AG09309 (cell line): ENCODE results near the gene METTL15.
"Not testable (repeated sequence)": the region's sequence is repeated elsewhere in the genome, so short reads cannot be mapped to it uniquely, and the experiment has no call there.

Experiments
- DNase-seq: peaks from one replicate; pipeline ENCODE4 v3.0.0-alpha.2; 2010; ENCODE audit warnings: low read depth
- H3K4me3 ChIP-seq: 2 replicates; pipeline ENCODE4 v1.5.1; 2011; ENCODE audit warnings: mild to moderate bottlenecking, low read depth, low read length, moderate library complexity; ENCODE audit not compliant: control insufficient read depth
- TF ChIP-seq, protein P1 (sequence below): IDR thresholded peaks from 2 replicates; pipeline ENCODE4 v1.5.1; 2011; ENCODE audit warnings: mild to moderate bottlenecking, low read depth, low read length, inconsistent platforms; ENCODE audit not compliant: insufficient read depth, control insufficient read depth; ENCODE audit errors: missing control alignments

Gene METTL15

DNA sequence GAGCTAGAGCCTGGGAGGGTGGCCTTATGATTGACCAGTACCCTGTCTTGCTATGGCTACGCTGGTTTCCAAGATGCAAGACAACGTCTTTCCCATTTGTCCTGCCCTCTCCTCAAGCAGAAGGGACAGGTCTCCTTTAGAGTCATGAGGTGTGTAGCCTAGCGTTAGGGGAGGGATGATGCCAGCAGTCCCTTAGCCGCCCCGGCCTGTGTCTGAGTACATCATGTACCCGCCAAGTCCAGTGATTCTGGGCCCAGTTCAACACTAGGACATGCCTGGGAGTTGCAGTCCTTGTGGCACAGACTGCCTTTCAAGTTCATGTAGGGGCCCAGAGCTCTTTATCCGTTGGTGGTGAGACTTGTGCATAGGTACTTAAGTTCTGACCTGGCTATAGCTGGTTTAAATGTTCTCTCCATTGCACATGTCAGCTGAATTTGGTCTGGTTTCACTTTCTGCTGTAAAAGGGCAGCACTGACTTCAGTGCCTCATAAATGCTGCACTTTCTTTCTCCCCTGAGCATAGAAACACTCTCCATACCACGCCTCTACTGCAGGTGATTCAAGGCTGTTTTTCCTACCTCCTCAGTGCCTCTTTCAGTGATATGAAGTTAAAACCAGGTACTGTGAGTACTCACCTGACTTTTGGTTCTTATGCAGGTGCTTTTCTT lies 151.1 kb downstream of the METTL15 start:
- TF ChIP-seq, protein P1, sequence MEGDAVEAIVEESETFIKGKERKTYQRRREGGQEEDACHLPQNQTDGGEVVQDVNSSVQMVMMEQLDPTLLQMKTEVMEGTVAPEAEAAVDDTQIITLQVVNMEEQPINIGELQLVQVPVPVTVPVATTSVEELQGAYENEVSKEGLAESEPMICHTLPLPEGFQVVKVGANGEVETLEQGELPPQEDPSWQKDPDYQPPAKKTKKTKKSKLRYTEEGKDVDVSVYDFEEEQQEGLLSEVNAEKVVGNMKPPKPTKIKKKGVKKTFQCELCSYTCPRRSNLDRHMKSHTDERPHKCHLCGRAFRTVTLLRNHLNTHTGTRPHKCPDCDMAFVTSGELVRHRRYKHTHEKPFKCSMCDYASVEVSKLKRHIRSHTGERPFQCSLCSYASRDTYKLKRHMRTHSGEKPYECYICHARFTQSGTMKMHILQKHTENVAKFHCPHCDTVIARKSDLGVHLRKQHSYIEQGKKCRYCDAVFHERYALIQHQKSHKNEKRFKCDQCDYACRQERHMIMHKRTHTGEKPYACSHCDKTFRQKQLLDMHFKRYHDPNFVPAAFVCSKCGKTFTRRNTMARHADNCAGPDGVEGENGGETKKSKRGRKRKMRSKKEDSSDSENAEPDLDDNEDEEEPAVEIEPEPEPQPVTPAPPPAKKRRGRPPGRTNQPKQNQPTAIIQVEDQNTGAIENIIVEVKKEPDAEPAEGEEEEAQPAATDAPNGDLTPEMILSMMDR, result no peak
- H3K4me3 ChIP-seq, result no peak overlapping the region
- no peak for DNase-seq

DNA sequence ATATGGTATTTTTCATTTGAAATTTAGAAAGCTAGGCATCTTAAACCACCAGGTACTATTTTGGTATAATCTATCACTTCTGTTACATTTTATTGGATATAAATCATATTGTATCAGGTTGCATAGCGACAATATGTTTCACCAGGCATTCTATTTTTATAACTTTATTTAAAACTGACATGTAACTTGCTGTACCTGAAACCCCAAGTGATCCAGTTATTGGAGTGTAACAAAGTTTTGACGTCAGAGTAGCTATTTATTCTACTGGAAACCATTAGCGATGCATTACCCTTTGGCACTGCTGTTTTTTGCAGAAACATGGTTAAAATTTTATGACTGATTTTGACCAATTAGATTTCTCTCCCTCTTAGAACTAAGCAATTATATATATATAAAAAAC lies 160.7 kb downstream of the METTL15 start:
- TF ChIP-seq, protein P1, result no peak
- no peak for DNase-seq
- H3K4me3 ChIP-seq, result no peak overlapping the region

DNA sequence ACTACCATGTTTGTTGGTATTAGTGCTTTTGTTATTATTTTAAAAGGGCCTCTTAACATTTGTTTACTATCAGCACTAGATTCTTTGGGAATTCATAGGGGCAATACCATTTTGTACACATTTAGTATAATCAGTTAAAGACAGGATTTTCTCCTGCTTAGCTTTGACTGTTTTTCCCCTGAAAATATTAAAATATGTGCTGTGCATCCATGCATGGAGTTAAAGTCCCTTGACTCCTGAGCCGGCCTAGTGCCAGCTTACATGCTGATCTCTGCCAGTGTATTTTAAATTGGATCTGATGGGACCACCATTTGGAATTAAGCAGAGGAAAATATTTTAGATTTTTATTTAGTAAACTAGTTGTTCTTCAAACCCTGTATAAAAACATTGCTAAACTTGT lies 161.4 kb downstream of the METTL15 start:
- DNase-seq, result no peak
- H3K4me3 ChIP-seq, result no peak overlapping the region
- TF ChIP-seq, protein P1, result no peak

DNA sequence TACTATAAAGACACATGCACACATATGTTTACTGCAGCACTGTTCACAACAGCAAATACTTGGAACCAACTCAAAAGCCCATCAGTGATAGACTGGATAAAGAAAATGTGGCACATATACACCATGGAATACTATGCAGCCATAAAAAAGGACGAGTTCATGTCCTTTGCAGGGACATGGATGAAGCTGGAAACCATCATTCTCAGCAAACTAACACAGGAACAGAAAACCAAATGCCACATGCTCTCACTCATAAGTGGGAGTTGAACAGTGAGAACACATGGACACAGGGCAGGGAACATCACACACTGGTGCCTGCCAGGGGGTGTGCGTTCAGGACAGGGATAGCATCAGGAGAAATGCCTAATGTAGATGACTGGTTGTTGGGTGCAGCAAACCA lies 164.1 kb downstream of the METTL15 start:
- DNase-seq, H3K4me3 ChIP-seq: not testable (repeated sequence)

DNA sequence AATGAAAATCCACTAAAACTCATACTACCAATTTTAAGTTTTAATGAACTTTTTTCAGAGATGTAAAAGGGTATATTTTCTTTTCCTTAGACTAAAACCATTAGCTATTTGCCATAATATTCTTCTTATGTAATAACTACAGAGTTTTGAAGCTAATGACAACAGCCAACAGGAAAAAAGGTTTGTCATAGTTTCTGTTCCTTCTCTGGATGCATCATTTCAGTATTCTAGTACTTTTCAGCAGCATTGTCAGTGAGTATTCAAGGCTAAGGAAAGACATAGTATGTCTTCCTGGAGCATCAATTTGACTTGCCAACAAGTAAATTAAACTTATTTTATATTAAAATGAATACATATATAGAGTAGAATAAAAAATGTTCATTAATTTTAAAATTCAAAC lies 166.0 kb downstream of the METTL15 start:
- TF ChIP-seq, protein P1, result no peak
- no peak overlapping the region for H3K4me3 ChIP-seq
- DNase-seq, result no peak

DNA sequence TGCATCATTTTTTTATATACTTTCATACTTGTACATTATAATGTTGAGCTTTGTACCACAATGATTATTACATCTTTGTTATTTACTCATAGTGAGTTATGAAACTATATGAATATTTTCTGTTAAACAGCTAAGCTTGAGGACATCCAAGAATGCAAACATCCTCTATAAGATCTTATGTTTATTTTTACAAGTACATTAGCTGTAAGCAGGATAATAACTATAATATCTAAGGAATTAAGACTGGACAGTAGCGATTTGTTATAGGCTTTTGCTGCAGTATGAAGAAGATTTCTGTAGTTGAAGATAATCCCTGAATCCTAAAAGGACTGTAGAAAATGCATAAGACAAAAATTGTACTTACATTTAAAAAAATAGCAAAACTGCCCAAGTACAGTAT lies 176.0 kb downstream of the METTL15 start:
- TF ChIP-seq, protein P1, result no peak
- DNase-seq, result no peak
- H3K4me3 ChIP-seq, result no peak overlapping the region

DNA sequence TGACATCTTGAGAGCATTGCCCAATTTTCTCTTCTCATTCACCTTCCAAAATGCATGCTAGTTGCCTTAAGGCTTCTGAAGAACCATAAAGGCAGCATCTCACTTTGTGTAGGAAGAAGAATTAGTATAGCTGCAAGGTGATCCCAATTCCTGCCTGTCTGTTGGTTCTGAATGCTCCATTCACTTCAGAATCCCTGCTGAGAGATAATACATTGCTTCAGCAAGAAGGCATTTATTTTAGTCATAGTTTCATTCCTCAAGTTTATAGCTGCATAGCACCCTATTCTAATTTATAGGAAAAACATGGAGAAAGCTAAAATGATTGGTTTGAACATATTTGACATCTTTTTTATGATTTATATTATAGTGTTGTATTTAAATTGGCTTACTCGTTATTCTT lies 181.3 kb downstream of the METTL15 start:
- no peak for DNase-seq
- no peak overlapping the region for H3K4me3 ChIP-seq
- TF ChIP-seq, protein P1, result no peak

DNA sequence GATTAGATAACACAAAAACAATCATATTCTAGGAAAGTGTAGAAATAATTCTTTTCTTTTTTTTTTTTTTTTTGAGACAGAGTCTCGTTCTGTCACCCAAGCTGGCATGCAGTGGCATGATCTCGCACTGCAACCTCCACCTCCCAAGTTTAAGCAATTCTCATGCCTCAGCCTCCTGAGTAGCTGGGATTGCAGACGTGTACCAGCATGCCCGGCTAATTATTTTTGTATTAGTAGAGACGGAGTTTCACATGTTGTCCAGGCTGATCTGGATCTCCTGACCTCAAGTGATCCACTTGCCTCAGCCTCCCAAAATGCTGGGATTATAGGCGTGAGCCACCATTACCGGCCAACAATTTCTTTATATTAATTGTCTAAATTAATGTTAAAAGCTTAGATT lies 182.8 kb downstream of the METTL15 start:
- not testable (repeated sequence) for H3K4me3 ChIP-seq, DNase-seq
